Fibroblast of lung (primary cell): Measurements from ENCODE around the gene ZCCHC2. TPM values are rescaled to one million over a fixed set of nuclear protein-coding genes. Genes with fewer than 3 reads are reported as not detected.

Experiments
- DNase-seq, 2 donors: peaks; one replicate each; pipeline versions ENCODE4 v3.0.0 to v3.0.0-alpha.2; 2010; ENCODE audit warnings: low read depth in 2 of 2
- H2AFZ ChIP-seq: 2 replicates; pipeline ENCODE4 v1.5.1; 2012; ENCODE audit warnings: low read length, control low read depth, inconsistent platforms
- H3K27ac ChIP-seq: 2 replicates; pipeline ENCODE4 v1.5.1; 2011; ENCODE audit warnings: low read length, control low read depth; ENCODE audit not compliant: insufficient read depth
- H3K27me3 ChIP-seq: 2 replicates; pipeline ENCODE4 v1.5.1; 2011; ENCODE audit warnings: mild to moderate bottlenecking, low read length; ENCODE audit not compliant: control insufficient read depth, insufficient read depth
- H3K36me3 ChIP-seq: 2 replicates; pipeline ENCODE4 v1.5.1; 2011; ENCODE audit warnings: low read length; ENCODE audit not compliant: control insufficient read depth, insufficient read depth
- H3K4me1 ChIP-seq: 2 replicates; pipeline ENCODE4 v1.5.1; 2011; ENCODE audit warnings: low read length; ENCODE audit not compliant: control insufficient read depth, insufficient read depth; ENCODE audit errors: extremely low read depth
- H3K4me2 ChIP-seq: 2 replicates; pipeline ENCODE4 v1.5.1; 2011; ENCODE audit warnings: low read length, control low read depth; ENCODE audit not compliant: insufficient read depth; ENCODE audit errors: extremely low read depth
- H3K4me3 ChIP-seq, 4 experiments: fragments of 200-600 bp in 1 of 4; sonication (generic) in 1 of 4; replicated peaks in 1 of 4; 2 replicates each; pipeline ENCODE4 v1.5.1; 2011 to 2016; ENCODE audit warnings: low read length in 4 of 4, low read depth in 3 of 4, mild to moderate bottlenecking in 3 of 4, control low read depth in 2 of 4, inconsistent platforms in 1 of 4, mixed read lengths in 1 of 4; ENCODE audit not compliant: insufficient read depth in 1 of 4; ENCODE audit errors: control extremely low read depth in 1 of 4
- H3K79me2 ChIP-seq: 2 replicates; pipeline ENCODE4 v1.5.1; 2012; ENCODE audit warnings: mild to moderate bottlenecking, low read length, inconsistent platforms; ENCODE audit not compliant: control insufficient read depth, insufficient read depth
- H3K9ac ChIP-seq: 2 replicates; pipeline ENCODE4 v1.5.1; 2011; ENCODE audit warnings: mild to moderate bottlenecking, low read length, control low read depth; ENCODE audit not compliant: insufficient read depth
- H3K9me3 ChIP-seq: 2 replicates; pipeline ENCODE4 v1.5.1; 2012; ENCODE audit warnings: low read depth, low read length; ENCODE audit not compliant: control insufficient read depth, insufficient read depth
- H4K20me1 ChIP-seq: 2 replicates; pipeline ENCODE4 v1.5.1; 2011; ENCODE audit warnings: low read length; ENCODE audit not compliant: control insufficient read depth, insufficient read depth; ENCODE audit errors: extremely low read depth
- EZH2 ChIP-seq: IDR thresholded peaks from 2 replicates; pipeline ENCODE4 v1.5.1; 2012; ENCODE audit warnings: low read length, control low read depth, mild to moderate bottlenecking; ENCODE audit errors: missing control alignments
- polyA plus RNA-seq, 2 donors: library from polyadenylated mRNA; depleted of rRNA in 1 of 2; stranded (reverse) in 1 of 2; unstranded in 1 of 2; fragments of >200 nt; gene quantifications; 2 replicates each; pipeline ENCODE4 v1.2.1, GENCODE V29; 2011 to 2012; ENCODE audit warnings: missing spikeins in 1 of 2
- total RNA-seq: library from RNA; depleted of rRNA; stranded (reverse); fragments of >200 nt; gene quantifications from 2 replicates; pipeline ENCODE4 v1.2.1, GENCODE V29; 2014
- TF ChIP-seq, protein P1 (sequence below), 2 donors: IDR thresholded peaks in 1 of 2; conservative IDR thresholded peaks in 1 of 2; 1 replicate in 1 of 2; 2 replicates in 1 of 2; pipeline ENCODE4 v1.5.1; 2011 to 2012; ENCODE audit warnings: low read length in 2 of 2, control low read depth in 1 of 2, inconsistent platforms in 1 of 2, low read depth in 1 of 2, mild to moderate bottlenecking in 1 of 2

The ZCCHC2 gene
- total and polyA plus RNA-seq, 2 donors (not counting 1 experiment from before 2014, with no cell fraction given), result 5.3 to 10.9 TPM

DNA sequence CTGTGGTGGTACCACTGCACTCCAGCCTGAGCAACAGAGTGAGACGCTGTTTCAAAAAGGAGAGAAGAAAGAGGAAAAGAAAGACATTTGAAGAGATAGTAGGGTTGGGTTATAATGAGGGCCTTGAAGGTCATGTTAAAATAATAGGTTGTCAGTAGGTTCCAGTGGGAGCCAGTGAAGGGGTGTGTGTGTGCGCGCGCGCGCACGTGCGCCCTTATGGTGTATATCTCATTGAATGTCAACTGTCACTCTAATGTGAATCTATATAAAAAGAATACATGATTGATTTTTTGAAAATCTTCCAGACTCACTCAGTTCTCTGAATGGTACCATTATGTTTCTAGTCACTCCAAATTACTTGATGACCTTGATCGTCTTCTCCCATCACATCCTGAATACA lies 9.1 kb downstream of the ZCCHC2 start:
- H3K4me1 ChIP-seq, result peaks cover 3% of the 10 kb centered on the region
- no peaks in the 10 kb centered on the region for H3K36me3 ChIP-seq
- H4K20me1 ChIP-seq, result no peaks in the 10 kb centered on the region
- no peak overlapping the region for H3K27ac ChIP-seq
- peaks cover 9% of the 10 kb centered on the region for H3K79me2 ChIP-seq
- H2AFZ ChIP-seq, result no peak overlapping the region
- H3K4me3 ChIP-seq, result no peak overlapping the region
- H3K27me3 ChIP-seq, result no peaks in the 10 kb centered on the region
- no peaks in the 10 kb centered on the region for H3K9me3 ChIP-seq
- H3K9ac ChIP-seq, result no peak overlapping the region
- TF ChIP-seq EZH2, result no peak
- TF ChIP-seq, protein P1, sequence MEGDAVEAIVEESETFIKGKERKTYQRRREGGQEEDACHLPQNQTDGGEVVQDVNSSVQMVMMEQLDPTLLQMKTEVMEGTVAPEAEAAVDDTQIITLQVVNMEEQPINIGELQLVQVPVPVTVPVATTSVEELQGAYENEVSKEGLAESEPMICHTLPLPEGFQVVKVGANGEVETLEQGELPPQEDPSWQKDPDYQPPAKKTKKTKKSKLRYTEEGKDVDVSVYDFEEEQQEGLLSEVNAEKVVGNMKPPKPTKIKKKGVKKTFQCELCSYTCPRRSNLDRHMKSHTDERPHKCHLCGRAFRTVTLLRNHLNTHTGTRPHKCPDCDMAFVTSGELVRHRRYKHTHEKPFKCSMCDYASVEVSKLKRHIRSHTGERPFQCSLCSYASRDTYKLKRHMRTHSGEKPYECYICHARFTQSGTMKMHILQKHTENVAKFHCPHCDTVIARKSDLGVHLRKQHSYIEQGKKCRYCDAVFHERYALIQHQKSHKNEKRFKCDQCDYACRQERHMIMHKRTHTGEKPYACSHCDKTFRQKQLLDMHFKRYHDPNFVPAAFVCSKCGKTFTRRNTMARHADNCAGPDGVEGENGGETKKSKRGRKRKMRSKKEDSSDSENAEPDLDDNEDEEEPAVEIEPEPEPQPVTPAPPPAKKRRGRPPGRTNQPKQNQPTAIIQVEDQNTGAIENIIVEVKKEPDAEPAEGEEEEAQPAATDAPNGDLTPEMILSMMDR (conservative IDR thresholded peaks at IDR 0.05 in 1 of 2, IDR thresholded peaks at IDR 0.05 in 1 of 2; ENCODE audit: low read depth in 1 of 2, low read length in 2 of 2), result no peak
- DNase-seq, result no peak
- H3K4me2 ChIP-seq, result no peak overlapping the region

DNA sequence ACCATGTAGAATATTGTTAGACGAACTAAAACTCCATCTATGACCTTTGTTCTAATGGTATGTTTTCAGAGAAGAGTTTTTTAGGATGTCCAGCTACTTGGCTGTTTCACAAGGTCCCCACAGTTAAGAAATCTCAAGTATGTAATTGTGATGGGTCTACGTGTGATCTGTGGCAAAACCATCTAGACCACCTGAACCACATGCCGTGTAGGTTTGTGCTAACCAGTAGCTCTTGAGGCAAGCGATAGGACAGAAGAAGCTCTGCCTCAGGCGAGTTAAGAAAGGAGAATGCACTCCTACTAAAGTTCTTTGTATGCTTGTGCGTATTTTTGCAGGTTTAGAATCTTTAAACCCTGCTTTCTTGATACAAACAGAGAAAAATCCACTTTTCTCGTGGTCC lies 13.2 kb downstream of the ZCCHC2 start:
- no peak overlapping the region for H2AFZ ChIP-seq
- H4K20me1 ChIP-seq, result no peaks in the 10 kb centered on the region
- no peak overlapping the region for H3K4me2 ChIP-seq
- H3K36me3 ChIP-seq, result no peaks in the 10 kb centered on the region
- DNase-seq, result no peak
- no peaks in the 10 kb centered on the region for H3K79me2 ChIP-seq
- H3K9me3 ChIP-seq, result no peaks in the 10 kb centered on the region
- no peaks in the 10 kb centered on the region for H3K27me3 ChIP-seq
- H3K9ac ChIP-seq, result no peak overlapping the region
- no peak for TF ChIP-seq EZH2
- TF ChIP-seq, protein P1 (conservative IDR thresholded peaks at IDR 0.05 in 1 of 2, IDR thresholded peaks at IDR 0.05 in 1 of 2; ENCODE audit: low read depth in 1 of 2, low read length in 2 of 2), result no peak
- no peak overlapping the region for H3K4me3 ChIP-seq
- H3K4me1 ChIP-seq, result no peaks in the 10 kb centered on the region
- no peak overlapping the region for H3K27ac ChIP-seq

DNA sequence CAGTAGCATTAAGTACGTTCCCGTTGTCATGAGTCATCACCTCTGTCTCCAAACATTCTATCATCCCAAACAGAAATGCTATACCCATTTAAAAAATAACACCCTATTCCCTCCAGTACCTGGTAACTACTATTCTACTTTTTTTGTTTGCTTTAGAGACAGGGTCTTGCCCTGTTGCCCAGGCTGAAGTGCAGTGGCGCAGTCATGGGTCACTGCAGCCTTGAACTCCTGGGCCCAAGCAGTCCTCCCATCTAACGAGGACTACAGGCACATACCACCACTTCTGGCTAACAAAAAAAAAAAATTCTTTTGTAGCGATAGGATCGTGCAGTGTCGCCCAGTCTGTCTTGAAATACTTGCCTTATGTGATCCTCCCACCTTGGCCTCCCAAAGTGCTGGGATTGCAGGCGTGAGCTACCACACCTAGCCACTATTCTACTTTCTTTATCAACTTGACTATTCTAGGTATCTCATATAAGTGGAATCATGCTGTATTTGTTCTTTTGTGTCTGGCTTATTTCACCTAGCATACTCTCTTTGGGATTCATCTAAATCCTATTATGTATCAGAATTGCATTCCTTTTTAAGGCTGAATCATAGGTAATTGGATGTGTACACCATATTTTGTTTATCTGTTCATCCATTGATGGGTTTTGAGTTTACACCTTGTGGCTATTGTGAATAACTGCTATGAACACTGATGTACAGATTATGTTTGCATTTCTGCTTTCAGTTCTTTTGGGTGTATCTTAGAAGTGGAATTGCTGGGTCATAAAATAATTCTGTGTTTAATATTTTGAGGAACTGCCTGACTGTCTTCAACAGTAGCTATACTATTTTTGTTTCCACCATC lies 14.4 kb downstream of the ZCCHC2 start:
- no peaks in the 10 kb centered on the region for H3K79me2 ChIP-seq
- TF ChIP-seq EZH2, result no peak
- TF ChIP-seq, protein P1 (conservative IDR thresholded peaks at IDR 0.05 in 1 of 2, IDR thresholded peaks at IDR 0.05 in 1 of 2; ENCODE audit: low read depth in 1 of 2, low read length in 2 of 2), result no peak
- no peaks in the 10 kb centered on the region for H3K27me3 ChIP-seq
- no peak overlapping the region for H3K4me2 ChIP-seq
- H3K4me3 ChIP-seq, result no peak overlapping the region
- H4K20me1 ChIP-seq, result no peaks in the 10 kb centered on the region
- no peaks in the 10 kb centered on the region for H3K36me3 ChIP-seq
- no peak overlapping the region for H2AFZ ChIP-seq
- no peak for DNase-seq
- H3K9ac ChIP-seq, result no peak overlapping the region
- H3K4me1 ChIP-seq, result no peaks in the 10 kb centered on the region
- no peaks in the 10 kb centered on the region for H3K9me3 ChIP-seq
- H3K27ac ChIP-seq, result no peak overlapping the region
